ENCODE measurements around the gene SLC2A1.
A peak's percentile ranks its signal among the peaks of the same experiment; 100 is the strongest.

Gene SLC2A1

GRCh38 chr1:42971841-42972291 is 13.2 kb upstream of the SLC2A1 start:
- no peak for TF ChIP-seq CTCF (IDR thresholded peaks at IDR 0.05; ENCODE audit: low read depth, low read length)
- peak; percentile 75 for DNase-seq (ENCODE audit: extremely low read depth, low read depth)

- no peak for DNase-seq (ENCODE audit: extremely low read depth, low read depth)
- no peak for TF ChIP-seq CTCF (IDR thresholded peaks at IDR 0.05; ENCODE audit: low read depth, low read length)
Observed at GRCh38 chr1:42970143-42970542, 11.5 kb upstream of the SLC2A1 start.

- TF ChIP-seq CTCF (IDR thresholded peaks at IDR 0.05; ENCODE audit: low read depth, low read length) = no peak
- no peak for DNase-seq (ENCODE audit: extremely low read depth, low read depth)
Observed at GRCh38 chr1:42968654-42969053, 10.0 kb upstream of the SLC2A1 start.

- TF ChIP-seq CTCF (IDR thresholded peaks at IDR 0.05; ENCODE audit: low read depth, low read length) = no peak
- DNase-seq (ENCODE audit: extremely low read depth, low read depth) = peak; percentile 46
Observed at GRCh38 chr1:42966688-42967612, 8.3 kb upstream of the SLC2A1 start.

GRCh38 chr1:42965378-42965777 is 6.7 kb upstream of the SLC2A1 start:
- no peak for TF ChIP-seq CTCF (IDR thresholded peaks at IDR 0.05; ENCODE audit: low read depth, low read length)
- no peak for DNase-seq (ENCODE audit: extremely low read depth, low read depth)

GRCh38 chr1:42964044-42964812 is 5.6 kb upstream of the SLC2A1 start:
- DNase-seq (ENCODE audit: extremely low read depth, low read depth) = no peak
- TF ChIP-seq CTCF (IDR thresholded peaks at IDR 0.05; ENCODE audit: low read depth, low read length) = no peak
